Esophagus (tissue), 2 donors: Measurements from ENCODE around the gene BCL6B. TPM values are rescaled to one million over a fixed set of nuclear protein-coding genes. Genes with fewer than 3 reads are reported as not detected.

Experiments used
- H3K27ac ChIP-seq, 2 donors: one replicate each; pipeline ENCODE4 v1.5.1; 2013; ENCODE audit warnings: low read depth in 2 of 2, mild to moderate bottlenecking in 2 of 2, inconsistent platforms in 1 of 2, low read length in 1 of 2, moderate library complexity in 1 of 2
- H3K27me3 ChIP-seq, 2 donors: one replicate each; pipeline ENCODE4 v1.6.1; 2013; ENCODE audit warnings: low read length in 2 of 2, control low read depth in 1 of 2, mild to moderate bottlenecking in 1 of 2; ENCODE audit not compliant: insufficient read depth in 2 of 2, control insufficient read depth in 1 of 2
- H3K36me3 ChIP-seq, 2 donors: one replicate each; pipeline ENCODE4 v1.6.1; 2013; ENCODE audit warnings: low read length in 1 of 2; ENCODE audit not compliant: control insufficient read depth in 2 of 2, insufficient read depth in 2 of 2
- H3K4me1 ChIP-seq, 2 donors: one replicate each; pipeline ENCODE4 v1.6.1; 2013; ENCODE audit warnings: low read length in 1 of 2; ENCODE audit not compliant: control insufficient read depth in 2 of 2, insufficient read depth in 2 of 2
- H3K4me3 ChIP-seq, 2 donors: one replicate each; pipeline ENCODE4 v1.5.1; 2013; ENCODE audit warnings: low read length in 2 of 2, mild to moderate bottlenecking in 2 of 2, low read depth in 1 of 2, moderate library complexity in 1 of 2
- H3K9me3 ChIP-seq, 2 donors: one replicate each; pipeline ENCODE4 v1.6.1; 2013; ENCODE audit warnings: mild to moderate bottlenecking in 2 of 2, low read depth in 1 of 2, low read length in 1 of 2, moderate library complexity in 1 of 2; ENCODE audit not compliant: control insufficient read depth in 2 of 2, insufficient read depth in 1 of 2
- WGBS, 2 donors: extraction: QIAGEN DNeasy Blood & Tissue Kit; methylation state at CpG; one replicate each; pipeline ENCODE4 v1.1.7; 2013; 5-methylcytosine and 5-hydroxymethylcytosine counted together
- polyA plus RNA-seq, 2 donors: library from polyadenylated mRNA; stranded (reverse); fragments of 200-250 nt; gene quantifications; one replicate each; pipeline ENCODE4 v1.2.3, GENCODE V29; 2013
- donor health status: healthy with polysubstance abuse.
- donor health status: Bipolar disorder and iron deficiency.

The BCL6B gene
- polyA plus RNA-seq, 2 donors = 1.5 to 1.8 TPM

DNA sequence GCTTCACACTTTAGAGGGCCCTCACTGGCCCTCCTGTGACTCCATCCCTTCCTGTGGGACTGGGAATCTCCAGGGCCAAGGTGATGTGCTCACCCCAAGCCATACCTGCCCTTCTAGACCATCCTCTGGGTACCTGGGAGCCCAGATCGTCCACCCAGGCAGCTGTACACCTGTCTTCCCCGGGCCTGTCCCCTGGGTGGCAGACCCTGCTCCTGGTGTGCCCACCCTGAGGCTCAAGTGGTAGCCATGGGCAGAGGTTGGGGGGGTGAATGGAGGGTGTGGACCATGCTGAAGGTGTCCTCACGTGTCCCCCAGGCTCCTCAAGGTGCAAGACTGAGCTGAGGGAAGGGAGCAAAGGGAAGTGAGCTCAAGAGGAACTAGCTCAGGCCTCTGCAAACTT lies 47.9 kb downstream of the BCL6B start:
- no peaks in the 10 kb centered on the region for H3K36me3 ChIP-seq
- no peak overlapping the region for H3K4me3 ChIP-seq
- peaks cover 0 to 6% of the 10 kb centered on the region in 2 donors for H3K9me3 ChIP-seq
- no peak overlapping the region for H3K27ac ChIP-seq
- no peaks in the 10 kb centered on the region for H3K4me1 ChIP-seq
- 78 to 84% methylated on average over 3 of the region's 3 CpGs for WGBS, 2 donors
- H3K27me3 ChIP-seq = no peaks in the 10 kb centered on the region

- no peaks in the 10 kb centered on the region for H3K4me1 ChIP-seq
- H3K27ac ChIP-seq = no peak overlapping the region
- H3K4me3 ChIP-seq = no peak overlapping the region
- H3K36me3 ChIP-seq = no peaks in the 10 kb centered on the region
- H3K27me3 ChIP-seq = no peaks in the 10 kb centered on the region
- H3K9me3 ChIP-seq = peaks cover 0 to 6% of the 10 kb centered on the region in 2 donors
- 90 to 94% methylated on average over 2 of the region's 2 CpGs for WGBS, 2 donors
Measured at GRCh38 chr17:7072406-7072805, 49.6 kb downstream of the BCL6B start.

- 83 to 87% methylated on average over 14 of the region's 14 CpGs for WGBS, 2 donors
- H3K4me1 ChIP-seq = no peaks in the 10 kb centered on the region
- H3K36me3 ChIP-seq = no peaks in the 10 kb centered on the region
- H3K27me3 ChIP-seq = no peaks in the 10 kb centered on the region
- no peak overlapping the region for H3K27ac ChIP-seq
- no peak overlapping the region for H3K4me3 ChIP-seq
- no peaks in the 10 kb centered on the region for H3K9me3 ChIP-seq
Measured at GRCh38 chr17:7074931-7075330, 52.1 kb downstream of the BCL6B start.

- no peak overlapping the region for H3K27ac ChIP-seq
- WGBS, 2 donors = 77 to 87% methylated on average over 6 to 7 of the region's 7 CpGs
- no peaks in the 10 kb centered on the region for H3K9me3 ChIP-seq
- H3K4me3 ChIP-seq = no peak overlapping the region
- H3K36me3 ChIP-seq = no peaks in the 10 kb centered on the region
- no peaks in the 10 kb centered on the region for H3K4me1 ChIP-seq
- H3K27me3 ChIP-seq = no peaks in the 10 kb centered on the region
Measured at GRCh38 chr17:7077911-7078546, 55.2 kb downstream of the BCL6B start.

DNA sequence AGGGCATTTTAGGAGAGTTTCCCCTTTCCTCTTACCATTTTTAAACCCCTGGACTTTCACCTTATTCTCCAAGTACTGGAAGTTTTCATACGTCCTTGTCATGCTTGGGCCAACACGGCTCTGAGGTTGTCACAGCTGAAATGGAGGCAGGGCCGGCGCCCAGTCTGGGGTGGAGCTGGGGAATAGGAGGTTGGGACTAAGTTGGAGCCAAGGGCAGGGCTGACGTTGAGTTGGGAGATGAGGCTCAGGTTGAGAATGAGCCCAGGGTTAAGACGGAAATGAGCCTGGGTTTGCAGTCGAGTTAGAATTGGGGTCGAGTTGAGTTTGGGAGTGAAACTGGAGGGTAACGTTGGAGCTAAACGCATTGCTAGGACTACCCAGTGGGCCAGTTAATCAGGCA lies 55.9 kb downstream of the BCL6B start:
- no peaks in the 10 kb centered on the region for H3K9me3 ChIP-seq
- H3K4me1 ChIP-seq = no peaks in the 10 kb centered on the region
- no peaks in the 10 kb centered on the region for H3K27me3 ChIP-seq
- WGBS, 2 donors = 81 to 90% methylated on average over 10 of the region's 10 CpGs
- H3K27ac ChIP-seq = no peak overlapping the region
- no peaks in the 10 kb centered on the region for H3K36me3 ChIP-seq
- no peak overlapping the region for H3K4me3 ChIP-seq

Other genes starting within 250 kb of the BCL6B start
- under 1 TPM; 0.28 to 0.61 TPM for gene FBXO39, start 246.8 kb upstream of the BCL6B start, polyA plus RNA-seq
- not detected for gene TEKT1, start 191.3 kb upstream of the BCL6B start, polyA plus RNA-seq
- 10 to 100 TPM; 54.4 to 66.5 TPM for gene ALOX12, start 27.0 kb upstream of the BCL6B start, polyA plus RNA-seq
- gene RNASEK, start 10.4 kb upstream of the BCL6B start, polyA plus RNA-seq = 100 to 1,000 TPM; 216 to 253 TPM
- 1 to 10 TPM; 4.8 TPM for gene SLC16A13, start 13.0 kb downstream of the BCL6B start, polyA plus RNA-seq
- 1 to 10 TPM; 1.9 to 2.3 TPM for gene SLC16A11, start 21.0 kb downstream of the BCL6B start, polyA plus RNA-seq
- 1 to 10 TPM; 1.7 to 6.0 TPM for gene CLEC10A, start 57.2 kb downstream of the BCL6B start, polyA plus RNA-seq
- under 1 TPM; 0.24 to 1.00 TPM for gene ASGR2, start 91.8 kb downstream of the BCL6B start, polyA plus RNA-seq
- 1 to 10 TPM in 1 of 2 donors, under 1 TPM in 1; 0.84 to 2.0 TPM for gene ASGR1, start 156.3 kb downstream of the BCL6B start, polyA plus RNA-seq
- gene DLG4, start 196.8 kb downstream of the BCL6B start, polyA plus RNA-seq = 10 to 100 TPM in 1 of 2 donors, 1 to 10 TPM in 1; 3.2 to 11.8 TPM
- 100 to 1,000 TPM; 484 to 979 TPM for gene ACADVL, start 196.9 kb downstream of the BCL6B start, polyA plus RNA-seq
- 10 to 100 TPM; 20.8 to 32.2 TPM for gene DVL2, start 211.5 kb downstream of the BCL6B start, polyA plus RNA-seq
- gene PHF23, start 216.4 kb downstream of the BCL6B start, polyA plus RNA-seq = 10 to 100 TPM; 22.4 to 29.6 TPM
- 100 to 1,000 TPM; 354 to 393 TPM for gene GABARAP, start 219.4 kb downstream of the BCL6B start, polyA plus RNA-seq
- 10 to 100 TPM; 42.4 to 58.5 TPM for gene CTDNEP1, start 228.7 kb downstream of the BCL6B start, polyA plus RNA-seq
- 10 to 100 TPM; 14.7 to 39.0 TPM for gene ELP5, start 229.2 kb downstream of the BCL6B start, polyA plus RNA-seq
- gene CLDN7, start 239.4 kb downstream of the BCL6B start, polyA plus RNA-seq = 100 to 1,000 TPM; 271 to 275 TPM